GM13976 (cell line): ENCODE results near the gene HIGD1C.

Experiments
- DNase-seq: peaks from one replicate; pipeline ENCODE4 v3.0.0; 2012; ENCODE audit warnings: low spot score
- in situ Hi-C: fragments of 300-500 bp; cut with MboI; formaldehyde crosslinking; loops from one replicate; pipeline ENCODE4 v1.12.0; 2022; ENCODE audit warnings: low sequenced_read_pairs, mixed read lengths, inconsistent platforms; ENCODE audit not compliant: unreplicated experiment
- TF ChIP-seq, protein P1 (sequence below): IDR thresholded peaks from 2 replicates; pipeline ENCODE4 v1.5.1; 2012; ENCODE audit warnings: borderline replicate concordance, mild to moderate bottlenecking; ENCODE audit not compliant: insufficient read depth; ENCODE audit errors: extremely low read depth, missing control alignments, control extremely low read depth

The HIGD1C gene

DNA sequence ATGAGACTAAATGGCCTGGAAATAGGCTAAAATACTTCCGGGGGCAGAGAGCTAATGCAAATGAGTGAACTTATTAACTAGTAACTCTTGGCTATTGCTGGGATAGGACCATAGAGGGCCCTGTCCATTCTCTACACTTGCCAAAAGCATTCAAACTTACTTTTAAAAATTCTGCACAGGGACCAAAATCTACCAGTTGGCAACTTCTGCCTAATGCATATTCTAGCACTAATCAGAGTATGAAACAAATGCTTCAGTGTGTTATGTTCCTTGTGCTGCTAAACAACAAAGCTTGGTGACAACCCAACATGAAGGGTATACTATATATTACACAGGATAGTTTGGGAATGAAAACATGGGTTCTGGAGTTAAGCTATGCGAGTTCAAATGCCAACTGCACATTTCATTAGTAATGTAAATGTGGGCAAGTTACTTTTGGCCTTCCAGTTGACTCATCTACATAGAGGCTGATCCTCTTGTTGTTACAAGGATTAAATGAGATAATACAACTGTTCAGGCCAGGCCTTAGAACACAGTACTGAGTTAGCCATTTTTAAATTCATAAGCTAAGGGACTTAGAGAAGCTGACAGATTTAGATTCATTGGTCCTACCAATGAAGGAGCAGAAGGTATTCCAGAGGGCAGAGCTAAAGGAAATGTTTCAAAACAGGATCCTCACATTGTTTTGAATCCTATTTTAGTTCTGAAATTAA, 32.4 kb downstream of the HIGD1C start:
- in situ Hi-C loops: no loop called here
- TF ChIP-seq, protein P1, sequence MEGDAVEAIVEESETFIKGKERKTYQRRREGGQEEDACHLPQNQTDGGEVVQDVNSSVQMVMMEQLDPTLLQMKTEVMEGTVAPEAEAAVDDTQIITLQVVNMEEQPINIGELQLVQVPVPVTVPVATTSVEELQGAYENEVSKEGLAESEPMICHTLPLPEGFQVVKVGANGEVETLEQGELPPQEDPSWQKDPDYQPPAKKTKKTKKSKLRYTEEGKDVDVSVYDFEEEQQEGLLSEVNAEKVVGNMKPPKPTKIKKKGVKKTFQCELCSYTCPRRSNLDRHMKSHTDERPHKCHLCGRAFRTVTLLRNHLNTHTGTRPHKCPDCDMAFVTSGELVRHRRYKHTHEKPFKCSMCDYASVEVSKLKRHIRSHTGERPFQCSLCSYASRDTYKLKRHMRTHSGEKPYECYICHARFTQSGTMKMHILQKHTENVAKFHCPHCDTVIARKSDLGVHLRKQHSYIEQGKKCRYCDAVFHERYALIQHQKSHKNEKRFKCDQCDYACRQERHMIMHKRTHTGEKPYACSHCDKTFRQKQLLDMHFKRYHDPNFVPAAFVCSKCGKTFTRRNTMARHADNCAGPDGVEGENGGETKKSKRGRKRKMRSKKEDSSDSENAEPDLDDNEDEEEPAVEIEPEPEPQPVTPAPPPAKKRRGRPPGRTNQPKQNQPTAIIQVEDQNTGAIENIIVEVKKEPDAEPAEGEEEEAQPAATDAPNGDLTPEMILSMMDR: no peak
- DNase-seq: no peak

DNA sequence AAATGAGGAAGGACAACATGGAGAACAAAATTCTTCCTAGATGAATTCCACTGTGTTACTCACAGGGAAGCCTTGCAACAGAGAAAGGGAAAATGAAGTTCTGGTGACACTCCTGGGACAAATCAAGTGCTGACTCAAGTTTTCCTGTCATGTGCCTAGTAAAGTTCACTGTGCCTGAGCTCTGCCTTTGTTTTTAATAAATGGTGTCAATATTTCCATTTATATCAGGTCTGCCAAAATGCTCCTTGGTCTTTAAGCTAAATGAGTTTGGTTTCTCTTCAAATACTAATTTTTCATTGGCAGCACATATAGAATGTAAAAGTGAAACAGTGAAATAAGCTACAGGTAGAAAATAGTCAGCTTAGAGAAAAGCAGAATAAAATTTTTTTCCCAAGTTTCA, 33.0 kb downstream of the HIGD1C start:
- in situ Hi-C loops: no loop called here
- TF ChIP-seq, protein P1: no peak
- DNase-seq: no peak

DNA sequence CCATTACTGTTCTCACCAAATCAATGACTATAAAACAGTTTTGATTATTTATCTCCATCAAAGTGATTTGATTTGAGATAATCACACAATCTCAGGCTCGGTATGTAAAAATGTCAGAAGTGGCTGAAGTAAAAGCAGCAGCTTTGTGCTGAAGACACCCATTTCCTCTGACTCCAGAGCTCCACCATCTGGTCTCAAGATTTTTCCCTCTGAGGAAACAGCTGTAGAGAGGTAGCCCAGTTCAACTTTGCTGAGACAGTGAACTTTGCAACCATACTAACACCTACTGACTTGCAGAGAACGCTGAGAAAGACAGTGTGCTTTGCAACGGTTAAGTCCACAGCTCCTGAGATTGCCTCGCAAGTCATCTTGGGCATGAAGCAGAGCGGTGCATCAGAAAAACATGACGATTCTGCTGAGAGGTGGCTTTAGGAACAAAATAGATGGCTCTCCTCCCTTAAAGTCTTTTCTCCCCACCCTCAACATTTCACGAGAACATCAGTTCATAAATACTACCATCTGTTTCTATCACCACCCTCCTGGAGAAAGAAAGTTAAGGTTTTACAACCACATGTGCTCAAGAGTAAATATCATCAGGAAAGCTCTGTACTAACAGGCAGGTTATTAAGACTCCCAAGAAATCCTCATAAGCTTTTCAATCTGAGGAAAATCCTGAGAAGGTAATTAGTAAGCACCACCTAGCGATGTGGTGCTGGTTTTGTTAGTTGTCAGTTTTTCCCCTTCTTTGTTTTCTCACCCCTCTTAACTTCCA, 34.8 kb downstream of the HIGD1C start:
- in situ Hi-C loops: no loop called here
- TF ChIP-seq, protein P1: peak; percentile 43
- peak; percentile 25 for DNase-seq

DNA sequence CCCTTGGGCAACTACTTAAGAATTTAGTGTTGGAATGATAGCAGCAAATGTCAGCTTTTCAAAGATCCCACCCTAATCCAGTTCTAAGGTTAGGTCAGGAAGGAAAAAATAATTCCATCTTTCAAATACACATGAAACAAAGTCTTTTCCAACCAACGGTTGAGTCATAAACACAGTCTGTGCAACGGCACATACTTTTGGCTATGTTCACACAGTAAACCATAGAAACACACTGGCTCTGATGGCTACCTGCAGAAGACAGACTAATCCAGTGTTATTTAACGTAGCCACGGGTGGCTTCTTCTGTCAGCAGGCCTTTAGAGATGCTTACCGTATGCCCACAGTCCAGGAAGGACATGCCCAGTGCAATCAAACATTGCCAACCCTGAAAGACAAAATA, 35.7 kb downstream of the HIGD1C start:
- DNase-seq: no peak
- TF ChIP-seq, protein P1: no peak
- in situ Hi-C loops: no loop called here

DNA sequence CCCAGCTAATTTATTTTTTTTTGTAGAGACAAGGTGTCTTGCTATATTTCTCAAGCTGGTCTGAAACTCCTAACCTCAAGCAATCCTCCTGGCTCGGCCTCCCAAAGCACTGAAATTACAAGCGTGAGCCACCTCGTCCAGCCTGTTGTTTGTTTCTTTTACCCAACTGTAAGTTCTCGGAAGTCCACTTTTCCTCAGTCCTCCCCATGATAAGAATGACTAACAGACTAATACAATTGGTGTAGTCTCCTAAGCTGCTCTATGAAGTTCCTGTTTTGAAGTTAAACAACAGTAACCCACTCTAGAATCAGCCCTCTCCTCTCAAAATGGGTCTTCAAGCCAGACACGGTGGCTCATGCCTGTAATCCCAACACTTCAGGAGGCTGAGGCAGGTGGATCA, 36.5 kb downstream of the HIGD1C start:
- in situ Hi-C loops: no loop called here
- DNase-seq: no peak
- TF ChIP-seq, protein P1: no peak

DNA sequence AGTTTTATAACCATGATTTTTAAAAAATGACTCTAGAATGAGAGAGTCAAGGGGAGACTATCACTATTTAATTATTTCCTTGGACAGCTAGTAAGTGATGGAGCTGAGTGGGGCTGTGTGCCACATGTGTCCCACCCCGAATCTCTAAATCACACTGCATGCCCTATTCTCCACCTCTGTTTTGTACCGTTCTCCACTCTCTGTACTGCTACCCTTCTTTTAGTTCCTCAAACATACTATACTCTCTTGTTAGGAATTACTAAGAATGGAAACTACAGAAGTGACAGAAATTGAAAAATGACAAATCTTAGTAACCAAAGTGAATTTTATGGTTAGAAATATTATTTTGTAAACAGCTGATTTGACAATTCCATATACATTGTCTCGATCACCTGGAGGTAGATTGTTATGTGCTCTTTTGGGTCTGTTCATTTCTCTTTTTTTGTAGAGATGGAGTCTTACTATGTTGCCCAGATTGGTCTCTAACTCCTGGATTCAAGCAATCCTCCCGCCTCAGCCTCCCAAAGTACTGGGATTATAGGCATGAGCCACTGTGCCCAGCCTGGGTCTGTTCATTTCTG, 37.9 kb downstream of the HIGD1C start:
- TF ChIP-seq, protein P1: no peak
- in situ Hi-C loops: no loop called here
- DNase-seq: no peak
